T-helper 9 cell (primary cell): Measurements from ENCODE around the gene HEMK1.
A peak's percentile ranks its signal among the peaks of the same experiment; 100 is the strongest.

ENCODE experiments used
- DNase-seq: peaks from one replicate; pipeline ENCODE4 v3.0.0-alpha.2; 2020

The HEMK1 gene

GRCh38 chr3:50617096-50617791 is 47.9 kb downstream of the HEMK1 start, which contains the start of gene MAPKAPK3:
Gene MAPKAPK3 (plus strand): TSS chr3:50617151. CDS start chr3:50617566, 415 bp downstream.
- DNase-seq = peak; percentile 29

DNA sequence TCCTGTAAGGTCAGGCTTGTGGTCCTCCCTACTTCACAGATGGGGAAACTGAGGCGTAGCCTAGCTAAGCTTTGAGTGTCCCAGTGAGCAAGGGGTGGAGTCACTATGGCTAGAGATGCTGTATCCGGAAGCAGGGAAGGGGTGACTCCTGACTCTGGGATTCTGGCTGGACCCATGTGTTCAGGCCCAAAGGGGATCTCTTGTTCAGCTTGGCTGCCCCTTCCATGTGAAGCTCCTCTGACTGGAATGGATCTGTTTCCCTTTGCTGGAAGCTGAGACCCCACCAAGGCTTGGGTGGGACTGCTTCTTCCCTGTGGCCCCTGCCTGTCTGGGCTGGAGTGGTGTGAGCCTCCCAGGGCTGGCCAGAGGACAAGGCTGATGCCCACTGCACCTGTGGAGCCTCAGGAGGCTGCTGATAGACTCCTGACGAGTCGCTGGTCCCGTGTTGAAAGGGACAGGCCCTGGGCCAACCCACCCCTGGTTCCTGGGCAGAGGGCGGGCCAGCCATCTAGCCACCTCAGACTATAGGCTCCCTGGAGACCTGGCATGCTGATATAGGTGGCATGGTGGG is 48.7 kb downstream of the HEMK1 start:
- no peak for DNase-seq

- DNase-seq = no peak
Observed at GRCh38 chr3:50620420-50620819, 51.1 kb downstream of the HEMK1 start.

- no peak for DNase-seq
Observed at GRCh38 chr3:50620820-50621219, 51.5 kb downstream of the HEMK1 start.

- no peak for DNase-seq
Observed at GRCh38 chr3:50622881-50623280, 53.6 kb downstream of the HEMK1 start.

DNA sequence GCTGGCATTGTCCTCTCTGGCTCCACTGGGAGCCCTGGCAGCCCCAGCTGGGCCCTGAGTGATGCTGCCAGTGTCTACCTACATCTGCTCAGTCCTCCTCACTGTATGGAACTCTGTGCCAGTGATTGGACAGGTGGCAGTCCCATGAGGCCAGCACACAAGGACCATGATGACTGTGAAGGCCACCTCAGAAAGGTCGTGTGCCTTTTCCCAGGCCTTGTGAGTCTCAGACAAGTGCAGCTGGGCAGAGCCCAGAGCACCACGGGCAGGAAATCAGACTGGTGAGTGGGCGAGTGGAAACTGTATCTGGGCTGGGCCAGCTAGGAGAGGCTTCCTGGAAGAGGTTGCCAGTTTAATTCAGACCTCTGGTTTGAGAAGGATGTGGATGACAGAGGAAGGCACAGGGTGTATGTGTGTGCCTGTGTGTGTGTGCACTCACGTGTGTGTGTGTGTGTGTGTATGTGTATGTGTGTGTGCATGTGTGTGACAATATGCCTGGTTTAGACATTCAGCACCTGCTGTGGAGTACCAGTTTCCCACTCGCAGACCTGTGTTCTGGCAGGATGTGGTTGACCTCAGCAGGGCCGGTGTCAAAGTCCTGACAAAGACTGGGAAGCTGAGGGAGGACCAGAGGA is 54.6 kb downstream of the HEMK1 start:
- DNase-seq = no peak

- DNase-seq = no peak
Observed at GRCh38 chr3:50624634-50625033, 55.3 kb downstream of the HEMK1 start.

- no peak for DNase-seq
Observed at GRCh38 chr3:50625231-50626182, 56.2 kb downstream of the HEMK1 start.

GRCh38 chr3:50626401-50626800 is 57.1 kb downstream of the HEMK1 start:
- no peak for DNase-seq

GRCh38 chr3:50627407-50628051 is 58.2 kb downstream of the HEMK1 start:
- no peak for DNase-seq

DNA sequence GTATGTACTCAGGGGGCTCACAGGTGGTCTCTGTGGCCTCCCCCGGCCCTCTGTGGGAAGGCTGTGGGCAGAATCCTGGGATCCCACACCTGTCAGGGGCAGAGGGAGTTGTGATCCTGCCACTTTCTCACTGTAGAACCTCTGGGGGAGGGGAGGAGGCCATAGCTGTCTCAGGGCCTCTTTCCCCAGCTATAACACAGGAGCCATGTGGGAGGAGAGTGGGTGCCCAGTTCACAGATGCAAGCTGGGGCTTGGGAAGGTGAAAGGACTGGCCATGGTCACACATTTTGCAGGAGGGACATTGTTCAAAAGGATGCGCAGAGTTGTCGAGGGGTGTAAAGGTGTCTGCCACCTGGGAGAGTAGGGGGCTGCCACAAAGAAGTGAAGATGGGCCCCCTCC is 59.3 kb downstream of the HEMK1 start:
- DNase-seq = no peak

DNA sequence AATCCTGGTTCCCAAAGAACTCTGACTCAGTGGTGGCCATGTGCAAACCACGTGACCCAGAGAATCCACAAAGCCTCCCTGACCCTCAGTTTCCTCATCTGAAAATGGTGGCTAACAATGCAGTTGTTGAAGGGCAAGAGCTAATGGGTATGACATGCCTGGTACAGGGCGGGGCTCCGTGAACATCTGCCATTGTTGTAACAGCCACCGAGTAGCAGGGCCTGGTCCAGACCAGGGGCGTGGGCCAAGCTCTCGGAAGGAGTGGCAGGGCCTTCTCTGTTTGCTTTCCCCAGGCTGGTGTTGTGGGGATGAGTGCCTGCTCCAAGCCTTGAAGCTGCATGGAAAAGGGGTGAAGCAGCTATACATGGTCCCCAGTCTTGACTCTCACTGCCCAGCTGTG is 61.1 kb downstream of the HEMK1 start:
- no peak for DNase-seq

- no peak for DNase-seq
Observed at GRCh38 chr3:50630877-50631276, 61.6 kb downstream of the HEMK1 start.

DNA sequence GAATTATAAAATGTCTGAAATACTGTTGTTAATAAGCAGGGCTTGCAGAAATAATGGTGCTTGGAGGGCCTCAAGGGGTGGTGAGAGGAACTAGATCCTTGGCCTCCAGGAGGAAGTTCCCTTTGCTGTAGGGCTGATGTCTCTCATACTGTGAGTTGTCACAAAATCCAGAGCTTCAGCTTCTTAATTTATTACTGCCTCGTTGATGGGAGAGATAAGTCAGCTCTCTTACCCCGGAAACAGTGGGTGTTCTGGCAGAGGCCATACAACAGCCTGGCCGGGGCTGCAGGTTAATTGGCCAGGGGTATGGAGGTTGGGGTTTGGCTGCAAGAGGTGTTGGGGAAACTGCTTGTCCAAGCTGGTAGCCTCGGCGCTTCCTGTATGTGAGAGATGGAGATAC is 63.1 kb downstream of the HEMK1 start:
- DNase-seq = no peak

GRCh38 chr3:50633230-50633790 is 64.0 kb downstream of the HEMK1 start:
- no peak for DNase-seq

DNA sequence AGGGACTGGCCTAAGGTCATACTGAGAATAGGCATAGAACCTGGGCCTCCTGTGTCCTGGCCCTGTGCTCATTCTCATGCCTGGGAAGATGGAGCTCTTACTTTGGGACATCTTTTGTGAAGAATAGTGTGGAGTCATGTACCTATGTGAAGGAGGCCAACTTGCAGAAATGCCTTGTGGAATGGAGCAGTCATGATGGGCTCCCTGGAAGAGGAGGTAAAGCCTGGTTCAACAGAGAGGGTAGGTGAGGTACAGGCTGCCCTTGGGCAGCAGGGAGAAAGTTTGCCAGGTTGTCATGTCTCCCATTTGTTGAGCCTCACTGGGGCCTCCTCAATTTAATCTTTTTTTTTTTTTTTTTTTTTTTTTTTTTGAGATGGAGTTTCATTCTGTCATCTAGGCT is 65.7 kb downstream of the HEMK1 start:
- no peak for DNase-seq

DNA sequence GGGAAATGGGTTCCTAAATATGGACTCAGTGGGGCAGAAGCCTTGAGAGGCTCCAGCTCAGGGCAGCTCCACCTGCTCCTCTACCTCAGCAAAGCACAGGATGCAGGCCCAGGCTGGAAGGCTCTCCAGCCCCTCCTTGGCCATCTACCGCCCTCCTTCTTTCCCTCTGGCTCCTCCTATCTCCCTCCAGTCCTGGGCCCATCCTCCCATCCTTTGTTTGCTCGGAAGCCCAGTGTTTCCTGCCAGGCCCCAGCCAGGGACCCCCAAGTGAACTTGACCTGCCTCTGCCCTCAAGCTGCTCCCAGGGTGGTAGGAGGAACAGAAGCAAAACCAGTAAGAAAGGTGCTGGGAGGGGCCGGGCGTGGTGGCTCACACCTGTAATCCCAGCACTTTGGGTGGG is 67.7 kb downstream of the HEMK1 start:
- no peak for DNase-seq

GRCh38 chr3:50637945-50638344 is 68.6 kb downstream of the HEMK1 start:
- DNase-seq = no peak

GRCh38 chr3:50639055-50639494 is 69.8 kb downstream of the HEMK1 start:
- DNase-seq = no peak

GRCh38 chr3:50642382-50642781 is 73.1 kb downstream of the HEMK1 start:
- no peak for DNase-seq

- no peak for DNase-seq
Observed at GRCh38 chr3:50644561-50644960, 75.2 kb downstream of the HEMK1 start.

GRCh38 chr3:50645378-50645777 is 76.1 kb downstream of the HEMK1 start:
- no peak for DNase-seq
